ENCODE data around the gene B3GLCT.

- TF ChIP-seq POLR2AphosphoS5 (IDR thresholded peaks at IDR 0.05) (no peak), CTCF (IDR thresholded peaks at IDR 0.05; ENCODE audit: poor library complexity, severe bottlenecking) (no peak), RAD21 (conservative IDR thresholded peaks at IDR 0.05) (no peak), EZH2 (IDR thresholded peaks at IDR 0.05; ENCODE audit: borderline replicate concordance, insufficient read depth, low read length, poor library complexity, severe bottlenecking) (no peak)
These were observed 50.7 kb downstream of the B3GLCT start for GRCh38 chr13:31250435-31250834.
